GM12878 (cell line): ENCODE results near the gene RPL10. TPM values are rescaled to one million over a fixed set of nuclear protein-coding genes. Genes with fewer than 3 reads are reported as not detected.
A peak's percentile ranks its signal among the peaks of the same experiment; 100 is the strongest.

Experiments
- ATAC-seq: fragments of 200-7000 bp; cut with Tn5 transposase; 3 replicates; pipeline ENCODE4 v1.9.1; 2020; ENCODE audit warnings: mild to moderate bottlenecking, moderate library complexity
- BruUV-seq: library from RNA; stranded (reverse); fragments of 400-500 nt; replicated peaks from 2 replicates; lab custom pipeline; 2021; lab: Mats Ljungman, UMichigan
- CTCF ChIA-PET: fragments of 300-600 bp; sonication (Branson Sonifier 250); formaldehyde crosslinking; extraction: SDS; loops from one replicate; lab custom pipeline; 2021; ENCODE audit warnings: inconsistent platforms; lab: Yijun Ruan, JAX
- POLR2A ChIA-PET: fragments of 350-600 bp; formaldehyde crosslinking; extraction: SDS; loops from one replicate; lab custom pipeline; 2021; ENCODE audit warnings: inconsistent platforms; lab: Charles Lee
- RAD21 ChIA-PET: fragments of 300-600 bp; sonication (Branson Sonifier 250); formaldehyde crosslinking; loops from one replicate; lab custom pipeline; 2023; ENCODE audit warnings: antibody characterized with exemption; ENCODE audit not compliant: unreplicated experiment; lab: Charles Lee
- SMC1A ChIA-PET: fragments of 300-600 bp; sonication (Branson Sonifier 250); formaldehyde crosslinking; loops from one replicate; lab custom pipeline; 2023; ENCODE audit not compliant: unreplicated experiment, uncharacterized antibody; lab: Charles Lee
- DNase-seq: peaks from one replicate; pipeline ENCODE4 v3.0.0-alpha.2; 2011; ENCODE audit warnings: low read depth, low spot score
- FAIRE-seq: peaks from 3 replicates; lab custom pipeline; 2011; peaks lifted over from hg19 to GRCh38; lab: Jason Lieb, UNC
- H2AFZ ChIP-seq: 2 replicates; pipeline ENCODE4 v1.6.0; 2011; ENCODE audit warnings: low read depth, low read length, control low read depth; ENCODE audit not compliant: control insufficient read depth
- H3K27ac ChIP-seq: 2 replicates; pipeline ENCODE4 v1.5.1; 2011; ENCODE audit warnings: control low read depth; ENCODE audit not compliant: control insufficient read depth, insufficient read depth
- H3K27me3 ChIP-seq, 2 experiments: replicated peaks in 1 of 2; 2 replicates each; pipeline versions ENCODE4 v1.6.0 to v1.6.1; 2011; ENCODE audit warnings: low read length in 1 of 2; ENCODE audit not compliant: control insufficient read depth in 2 of 2, insufficient read depth in 2 of 2
- H3K36me3 ChIP-seq, 2 experiments: 2 replicates each; pipeline ENCODE4 v1.5.1; 2011; ENCODE audit warnings: low read length in 1 of 2; ENCODE audit not compliant: control insufficient read depth in 2 of 2, insufficient read depth in 2 of 2
- H3K4me1 ChIP-seq: 2 replicates; pipeline ENCODE4 v1.6.1; 2011; ENCODE audit warnings: mild to moderate bottlenecking, low read length, moderate library complexity, mixed read lengths; ENCODE audit not compliant: control insufficient read depth, insufficient read depth
- H3K4me2 ChIP-seq: 2 replicates; pipeline ENCODE4 v1.6.0; 2011; ENCODE audit warnings: control low read depth; ENCODE audit not compliant: control insufficient read depth, insufficient read depth
- H3K4me3 ChIP-seq: fragments of 200-600 bp; sonication (generic); 2 replicates; pipeline ENCODE4 v1.5.1; 2016
- H3K79me2 ChIP-seq: 2 replicates; pipeline ENCODE4 v1.6.0; 2011; ENCODE audit warnings: low read length; ENCODE audit not compliant: control insufficient read depth, insufficient read depth
- H3K9ac ChIP-seq: 2 replicates; pipeline ENCODE4 v1.8.0; 2011; ENCODE audit warnings: low read length, control low read depth, mixed read lengths; ENCODE audit not compliant: control insufficient read depth, insufficient read depth
- H3K9me3 ChIP-seq: replicated peaks from 3 replicates; pipeline ENCODE4 v1.5.1; 2011; ENCODE audit warnings: mild to moderate bottlenecking, low read length; ENCODE audit not compliant: control insufficient read depth, insufficient read depth
- H4K20me1 ChIP-seq: 2 replicates; pipeline ENCODE4 v1.6.0; 2011; ENCODE audit not compliant: control insufficient read depth, insufficient read depth
- ASH2L ChIP-seq: fragments of 300-600, 200-600 bp; sonication (generic); IDR thresholded peaks from 2 replicates; pipeline ENCODE4 v1.6.1; 2017; ENCODE audit warnings: low read depth, mild to moderate bottlenecking, borderline replicate concordance
- BRCA1 ChIP-seq: IDR thresholded peaks from 2 replicates; pipeline ENCODE4 v1.6.1; 2011; ENCODE audit warnings: low read depth, low read length, improper control_type of control experiment
- PML ChIP-seq: IDR thresholded peaks from 2 replicates; pipeline ENCODE4 v1.6.1; 2012; ENCODE audit warnings: low read length, inconsistent platforms
- RAD21 ChIP-seq: IDR thresholded peaks from 2 replicates; pipeline ENCODE4 v1.6.1; 2011; ENCODE audit warnings: mild to moderate bottlenecking, low read depth, low read length, moderate library complexity; ENCODE audit not compliant: insufficient read depth
- TBL1XR1 ChIP-seq: IDR thresholded peaks from 2 replicates; pipeline ENCODE4 v1.6.1; 2012; ENCODE audit warnings: low read depth, low read length, improper control_type of control experiment
- ZZZ3 ChIP-seq: IDR thresholded peaks from 2 replicates; pipeline ENCODE4 v1.6.1; 2011; ENCODE audit warnings: low read depth; ENCODE audit not compliant: control insufficient read depth, insufficient read length
- WGBS: methylation state at CpG from one replicate; pipeline ENCODE4 v1.1.6; 2016; ENCODE audit warnings: low lambda C conversion rate; ENCODE audit not compliant: insufficient replicate concordance, insufficient coverage; ENCODE audit errors: missing lambda C conversion rate; 5-methylcytosine and 5-hydroxymethylcytosine counted together
- in situ Hi-C: fragments of 300-500 bp; cut with MboI; formaldehyde crosslinking; loops from 9 replicates; pipeline ENCODE4 v1.14.3; 2018; ENCODE audit warnings: mixed read lengths
- intact Hi-C: fragments of 100-400 bp; cut with micrococcal nuclease; formaldehyde crosslinking; loops from one replicate; pipeline ENCODE4 v1.14.2; 2022; ENCODE audit not compliant: unreplicated experiment
- polyA plus RNA-seq, 11 experiments: library from polyadenylated mRNA; depleted of rRNA in 4 of 11; unstranded in 6 of 11; stranded (reverse) in 5 of 11; fragments of >200 nt; fragmentation: Nextera tagmentation in 4 of 11; fragmentation: Illumina TruSeq in 1 of 11; extraction: Ambion mirVana in 4 of 11; extraction: Trizol in 1 of 11; gene quantifications; 1 replicate in 1 of 11; 2 replicates in 10 of 11; pipeline versions ENCODE4 v1.2.1 to v1.2.3, GENCODE V29; 2011 to 2016; ENCODE audit warnings: inconsistent platforms in 2 of 11, missing spikeins in 2 of 11, low read depth in 1 of 11
- total RNA-seq, 4 experiments: library from RNA; depleted of rRNA in 3 of 4; stranded (reverse); fragments of >200 nt in 3 of 4; fragmentation: Illumina TruSeq in 1 of 4; extraction: Trizol in 1 of 4; gene quantifications; 2 replicates each; pipeline versions ENCODE4 v1.2.1 to v1.2.3, GENCODE V29; 2013 to 2021

RPL10 gene
- total and polyA plus RNA-seq, 10 of the 15 experiments (the other 5 are each of a cell fraction or from before 2014, with no cell fraction given): 1,938 to 7,222 (median 4,494) TPM

DNA sequence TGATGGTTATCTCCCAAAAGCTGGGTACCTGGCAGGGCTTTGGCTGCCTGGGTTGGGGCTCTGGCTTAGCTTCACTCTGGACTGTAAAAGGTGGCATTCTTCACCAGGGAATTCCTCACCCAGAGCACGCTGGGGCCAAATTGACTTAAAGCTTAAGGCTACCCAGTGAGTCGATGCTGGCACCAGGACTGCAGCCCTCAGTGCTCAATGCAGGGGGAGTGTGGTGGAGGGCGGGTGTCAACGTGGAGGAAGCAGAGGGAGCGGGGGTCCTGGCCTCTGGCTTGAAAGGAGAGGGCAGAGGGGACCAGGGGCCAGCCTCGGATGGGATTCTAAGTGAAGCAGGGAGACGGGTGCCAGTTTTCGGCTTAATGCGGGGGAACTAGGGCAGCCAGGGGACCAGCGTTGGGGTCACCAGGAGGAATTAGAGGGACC, 45.3 kb downstream of the RPL10 start:
- H3K9ac ChIP-seq: no peak overlapping the region
- 41% methylated on average over 10 of the region's 10 CpGs for WGBS
- H3K79me2 ChIP-seq: peaks cover 13% of the 10 kb centered on the region
- RAD21 ChIA-PET: interaction anchor here (1.3 kb wide), 1 partner anchor 33 kb away, joined by 3 read pairs; no protein-coding TSS in a partner anchor
- CTCF ChIA-PET: interaction anchor here (0.8 kb wide), 1 partner anchor 16 kb away, joined by 3 read pairs; no protein-coding TSS in a partner anchor
- intact Hi-C loops: no loop called here
- 0 out of 2 replicates have a peak, but pooled peaks cover 3% of the 10 kb centered on the region for H3K4me1 ChIP-seq
- no TSS peak for BruUV-seq
- in situ Hi-C loops: no loop called here
- no peaks in the 10 kb centered on the region for H3K27me3 ChIP-seq
- H3K4me3 ChIP-seq: peak overlapping the region; percentile 50; the same call in 1 of the 2 replicates
- no peaks in the 10 kb centered on the region for H4K20me1 ChIP-seq
- H3K36me3 ChIP-seq: peaks cover 0 to 5% of the 10 kb centered on the region in 2 experiments; a peak in 1 of 4 replicates
- TF ChIP-seq BRCA1: no peak
- no peak for TF ChIP-seq PML
- no peak for TF ChIP-seq RAD21
- TF ChIP-seq TBL1XR1: no peak
- no peak for TF ChIP-seq ZZZ3
- TF ChIP-seq ASH2L: no peak
- SMC1A ChIA-PET: no interaction called here
- H3K4me2 ChIP-seq: peak overlapping the region; percentile 82
- FAIRE-seq (no peak), ATAC-seq (peak; percentile 8; the same call in 1 of the 3 replicates), DNase-seq (no peak)
- POLR2A ChIA-PET: interaction anchor here (0.9 to 1.1 kb wide), 2 partner anchors 42 to 44 kb away, joined by 3 read pairs; no protein-coding TSS in a partner anchor
- H3K27ac ChIP-seq: no peak overlapping the region
- H3K9me3 ChIP-seq: no peaks in the 10 kb centered on the region
- 0 out of 2 replicates have a peak overlapping the region, but pooled peaks have one; percentile 4 for H2AFZ ChIP-seq
